ENCODE measurements around the gene GAPT. TPM values are rescaled to one million over a fixed set of nuclear protein-coding genes. Genes with fewer than 3 reads are reported as not detected.

The GAPT gene
- not detected in 2 replicates for total RNA-seq

DNA sequence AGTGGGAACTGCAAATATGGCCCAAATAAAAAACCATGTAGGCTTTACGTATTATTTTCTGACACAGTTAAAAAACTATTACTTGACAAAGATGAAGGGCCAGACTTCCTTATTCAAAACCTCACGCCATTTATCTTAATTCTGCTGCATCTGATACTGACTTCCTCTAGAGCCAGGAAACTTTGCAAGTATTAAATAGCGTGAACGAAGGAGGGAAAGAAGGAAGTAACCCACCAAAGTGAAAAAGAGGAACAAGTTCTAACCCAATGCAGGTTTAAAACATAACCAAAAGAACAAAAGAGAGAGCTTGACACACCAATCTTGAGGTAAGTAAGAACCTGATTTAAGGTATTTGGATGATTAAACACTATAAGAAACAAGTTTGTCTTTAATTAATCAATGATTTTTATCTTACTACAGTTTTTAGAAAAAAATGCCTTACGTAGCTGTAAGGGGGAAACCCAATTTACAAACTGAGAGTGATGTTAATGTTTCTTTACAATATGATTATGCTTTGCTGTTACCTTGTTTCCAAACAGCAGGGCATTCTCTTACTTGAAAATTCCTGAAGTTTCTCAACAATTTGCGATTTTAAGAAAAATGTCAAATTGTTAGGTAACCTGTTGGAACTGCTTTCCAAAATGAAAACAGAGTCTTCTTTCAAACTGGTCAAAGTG, at the start of gene GAPT:
TSS of gene GAPT (plus strand) at position 220 of the 677 bp plus-strand sequence. CDS start 3,102 bp downstream, outside the sequence.

DNA sequence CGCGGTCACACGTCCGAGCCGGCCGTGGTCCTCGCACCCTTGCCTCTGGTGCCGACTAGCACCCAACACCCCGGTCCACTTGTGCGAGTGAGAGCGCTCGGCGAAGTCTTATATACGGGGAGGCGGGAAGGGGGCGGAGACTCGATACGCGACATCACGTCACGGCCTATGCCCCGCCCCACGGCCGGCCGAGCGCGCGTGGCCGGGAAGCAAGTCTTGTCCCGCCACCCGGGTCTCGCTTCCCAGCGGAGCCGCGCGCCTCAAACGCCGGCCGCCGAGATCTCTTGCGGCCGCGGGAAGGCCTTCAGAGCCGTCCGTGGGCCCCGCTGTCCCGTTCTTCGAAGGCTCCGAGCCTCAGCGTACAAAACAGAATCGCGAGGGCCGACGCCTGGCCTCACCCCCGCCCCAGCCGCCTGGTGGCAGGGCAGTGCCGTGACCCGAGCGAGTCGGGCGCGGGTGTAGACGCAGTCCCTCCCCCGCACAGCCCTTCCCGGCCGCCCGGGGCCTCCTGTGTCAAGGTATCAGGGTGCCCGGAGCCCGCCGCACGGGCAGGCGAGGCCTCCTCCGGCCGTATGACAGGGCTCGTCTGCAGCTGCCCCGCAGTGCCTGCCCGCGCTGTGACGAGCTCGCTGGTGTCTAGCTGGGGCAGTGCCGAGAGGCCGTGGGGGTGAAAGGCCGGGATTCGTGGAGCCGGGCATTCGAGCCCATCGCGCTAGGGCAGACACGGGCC, 31.1 kb upstream of the GAPT start, which contains the start of gene PLK2:
TSS of gene PLK2 (minus strand) at position 85 of the 730 bp plus-strand sequence. CDS start 127 bp downstream, outside the sequence.

Other genes with a start within 250 kb of the GAPT start
- gene PLK2, start 31.3 kb upstream of the GAPT start, total RNA-seq: 472 and 511 TPM in 2 replicates
- gene RAB3C, start 91.6 kb downstream of the GAPT start, total RNA-seq: not detected in 2 replicates

All from nasal cavity respiratory epithelium epithelial cell of viscerocranial mucosa (primary cell).